Retinal pigment epithelial cell (primary cell): Measurements from ENCODE around the gene YWHAQ.

ENCODE experiments used
- DNase-seq: peaks from one replicate; pipeline ENCODE4 v3.0.0-alpha.2; 2010; ENCODE audit warnings: low read depth
- H3K4me3 ChIP-seq: 2 replicates; pipeline ENCODE4 v1.5.1; 2011; ENCODE audit warnings: mild to moderate bottlenecking, low read length, control low read depth, moderate library complexity
- CTCF ChIP-seq: conservative IDR thresholded peaks from 2 replicates; pipeline ENCODE4 v1.5.1; 2011; ENCODE audit warnings: low read depth, low read length, control low read depth, inconsistent platforms

Gene YWHAQ

GRCh38 chr2:9549420-9549819 lies 81.4 kb downstream of the YWHAQ start:
- no peak overlapping the region for H3K4me3 ChIP-seq
- no peak for DNase-seq
- TF ChIP-seq CTCF = no peak

- TF ChIP-seq CTCF = no peak
- no peak for DNase-seq
- no peak overlapping the region for H3K4me3 ChIP-seq
These were observed 82.3 kb downstream of the YWHAQ start for GRCh38 chr2:9548506-9548905.

GRCh38 chr2:9547262-9547991 lies 83.4 kb downstream of the YWHAQ start:
- DNase-seq = no peak
- no peak for TF ChIP-seq CTCF
- H3K4me3 ChIP-seq = no peak overlapping the region

- no peak for DNase-seq
- H3K4me3 ChIP-seq = no peak overlapping the region
- no peak for TF ChIP-seq CTCF
These were observed 85.3 kb downstream of the YWHAQ start for GRCh38 chr2:9545502-9545901.

GRCh38 chr2:9543557-9543956 lies 87.2 kb downstream of the YWHAQ start:
- H3K4me3 ChIP-seq = no peak overlapping the region
- no peak for DNase-seq
- TF ChIP-seq CTCF = no peak

GRCh38 chr2:9539531-9539930 lies 91.3 kb downstream of the YWHAQ start:
- no peak for TF ChIP-seq CTCF
- no peak for DNase-seq
- H3K4me3 ChIP-seq = no peak overlapping the region

- no peak for DNase-seq
- no peak for TF ChIP-seq CTCF
- no peak overlapping the region for H3K4me3 ChIP-seq
These were observed 92.7 kb downstream of the YWHAQ start for GRCh38 chr2:9538000-9538507.
